DMS53 treated with DMSO at 0.1 percent for 48 hours (cell line): ENCODE data around the gene MAP2K5.

Source experiments
- DNase-seq: peaks from one replicate; lab custom pipeline; 2025; ENCODE audit not compliant: unreplicated experiment; lab: John Stamatoyannopoulos, UW

MAP2K5 gene

GRCh38 chr15:67820992-67821783 lies 278.7 kb downstream of the MAP2K5 start:
- DNase-seq = no peak

GRCh38 chr15:67821784-67822440 lies 279.4 kb downstream of the MAP2K5 start:
- no peak for DNase-seq

GRCh38 chr15:67822537-67823313 lies 280.2 kb downstream of the MAP2K5 start:
- no peak for DNase-seq

GRCh38 chr15:67823314-67824196 lies 281.1 kb downstream of the MAP2K5 start:
- no peak for DNase-seq

GRCh38 chr15:67824197-67824968 lies 281.9 kb downstream of the MAP2K5 start:
- no peak for DNase-seq

GRCh38 chr15:67824976-67825880 lies 282.7 kb downstream of the MAP2K5 start, which contains the start of gene SKOR1:
TSS of gene SKOR1 (plus strand) at chr15:67825509. CDS start at chr15:67825603, 94 bp downstream.
- no peak for DNase-seq

- DNase-seq = no peak
These were observed 283.6 kb downstream of the MAP2K5 start for GRCh38 chr15:67825881-67826716.

- DNase-seq = no peak
These were observed 284.4 kb downstream of the MAP2K5 start for GRCh38 chr15:67826717-67827561.

- DNase-seq = no peak
These were observed 285.2 kb downstream of the MAP2K5 start for GRCh38 chr15:67827562-67828277.

GRCh38 chr15:67828278-67828968 lies 285.9 kb downstream of the MAP2K5 start:
- no peak for DNase-seq

- DNase-seq = no peak
These were observed 286.6 kb downstream of the MAP2K5 start for GRCh38 chr15:67828969-67829646.

- DNase-seq = no peak
These were observed 287.4 kb downstream of the MAP2K5 start for GRCh38 chr15:67829647-67830504.

GRCh38 chr15:67831363-67831762 lies 288.9 kb downstream of the MAP2K5 start:
- no peak for DNase-seq

- DNase-seq = no peak
These were observed 289.6 kb downstream of the MAP2K5 start for GRCh38 chr15:67832031-67832551.
